HEK293 (cell line): ENCODE results near the gene ECT2.

Experiments used
- CTCF ChIA-PET: fragments of 350-600 bp; formaldehyde crosslinking; extraction: SDS; loops from one replicate; lab custom pipeline; 2021; ENCODE audit warnings: antibody characterized with exemption; lab: Yijun Ruan, JAX
- POLR2A ChIA-PET: fragments of 300-600 bp; formaldehyde crosslinking; extraction: SDS; loops from one replicate; lab custom pipeline; 2020; ENCODE audit warnings: antibody characterized with exemption, inconsistent platforms; lab: Yijun Ruan, JAX
- H3K27ac ChIP-seq: fragments of 200-500 bp; sonication (Bioruptor generic); 2 replicates; pipeline ENCODE4 v1.5.1; 2014; ENCODE audit warnings: low read depth, low read length, control low read depth, inconsistent platforms; ENCODE audit errors: extremely low read depth
- H3K36me3 ChIP-seq, 2 experiments: fragments of 200-500 bp in 1 of 2; sonication (Bioruptor generic) in 1 of 2; 1 replicate in 1 of 2; 2 replicates in 1 of 2; pipeline ENCODE4 v1.5.1; 2014 to 2017; ENCODE audit warnings: inconsistent platforms in 2 of 2, low read length in 2 of 2; ENCODE audit not compliant: control insufficient read depth in 2 of 2, insufficient read depth in 1 of 2
- H3K4me1 ChIP-seq: fragments of 200-500 bp; sonication (Bioruptor generic); 2 replicates; pipeline ENCODE4 v1.5.1; 2014; ENCODE audit warnings: mild to moderate bottlenecking, low read length, inconsistent platforms; ENCODE audit not compliant: control insufficient read depth, insufficient read depth
- H3K4me3 ChIP-seq: 2 replicates; pipeline ENCODE4 v1.5.1; 2011; ENCODE audit warnings: low read depth, mild to moderate bottlenecking, control low read depth, low read length, moderate library complexity
- H3K9me3 ChIP-seq: fragments of 200-500 bp; sonication (Bioruptor generic); 2 replicates; pipeline ENCODE4 v1.5.1; 2014; ENCODE audit warnings: low read depth, low read length, inconsistent platforms; ENCODE audit not compliant: control insufficient read depth, insufficient read depth
- BCL11B ChIP-seq: fragments of 450-650 bp; formaldehyde crosslinking; IDR thresholded peaks from 2 replicates; pipeline ENCODE4 v1.5.1; 2016; ENCODE audit warnings: low read depth, missing biosample characterization, missing genetic modification characterization
- PRDM6 ChIP-seq: fragments of 450-650 bp; formaldehyde crosslinking; IDR thresholded peaks from 2 replicates; pipeline ENCODE4 v1.5.1; 2017; ENCODE audit warnings: missing biosample characterization, missing genetic modification characterization
- TSHZ1 ChIP-seq: fragments of 450-650 bp; formaldehyde crosslinking; IDR thresholded peaks from 2 replicates; pipeline ENCODE4 v1.5.1; 2016; ENCODE audit warnings: missing biosample characterization, missing genetic modification characterization, borderline replicate concordance
- ZBTB20 ChIP-seq: fragments of 450-650 bp; formaldehyde crosslinking; IDR thresholded peaks from 2 replicates; pipeline ENCODE4 v1.5.1; 2016; ENCODE audit warnings: missing biosample characterization, missing genetic modification characterization
- ZFP41 ChIP-seq: fragments of 450-650 bp; formaldehyde crosslinking; IDR thresholded peaks from 2 replicates; pipeline ENCODE4 v1.5.1; 2016; ENCODE audit warnings: missing biosample characterization, missing genetic modification characterization, borderline replicate concordance
- ZNF335 ChIP-seq: fragments of 450-650 bp; formaldehyde crosslinking; conservative IDR thresholded peaks from 2 replicates; pipeline ENCODE4 v1.5.1; 2016; ENCODE audit warnings: missing biosample characterization, missing genetic modification characterization
- ZNF513 ChIP-seq: fragments of 450-650 bp; IDR thresholded peaks from 2 replicates; pipeline ENCODE4 v1.5.1; 2018; ENCODE audit warnings: missing biosample characterization, missing genetic modification characterization
- ZNF558 ChIP-seq: fragments of 450-650 bp; formaldehyde crosslinking; IDR thresholded peaks from 2 replicates; pipeline ENCODE4 v1.5.1; 2016; ENCODE audit warnings: missing biosample characterization, missing genetic modification characterization
- ZNF560 ChIP-seq: fragments of 450-650 bp; formaldehyde crosslinking; IDR thresholded peaks from 2 replicates; pipeline ENCODE4 v1.5.1; 2017; ENCODE audit warnings: missing biosample characterization, missing genetic modification characterization, borderline replicate concordance
- ZNF629 ChIP-seq: fragments of 450-650 bp; formaldehyde crosslinking; IDR thresholded peaks from 2 replicates; pipeline ENCODE4 v1.5.1; 2017; ENCODE audit warnings: missing biosample characterization, missing genetic modification characterization

ECT2 gene

GRCh38 chr3:172707030-172707429 is 43.5 kb upstream of the ECT2 start (continued):
- no peak for TF ChIP-seq TSHZ1 (tag by site-specific recombination)
- TF ChIP-seq, all 188 proteins: peak for 0

- CTCF ChIA-PET = interaction anchor here (1.3 kb wide), 1 partner anchor 35 kb away, joined by 3 read pairs; no protein-coding TSS in a partner anchor
- Histone ChIP-seq H3K9me3 (no peaks in the 10 kb centered on the region), H3K4me1 (no peaks in the 10 kb centered on the region), H3K4me3 (no peak overlapping the region), H3K27ac (no peak overlapping the region), H3K36me3 (no peaks in the 10 kb centered on the region)
- no peak for TF ChIP-seq BCL11B (tag by site-specific recombination)
- peak; percentile 53 for TF ChIP-seq PRDM6 (tag by site-specific recombination)
- TF ChIP-seq ZNF558 (tag by site-specific recombination) = no peak
- POLR2A ChIA-PET = interaction anchor here (0.6 to 1.7 kb wide), 2 partner anchors 42 to 49 kb away, joined by 5 to 7 read pairs; partner anchors contain the start of gene ECT2
These were observed 42.6 kb upstream of the ECT2 start for GRCh38 chr3:172707967-172708366.

- Histone ChIP-seq H3K4me3 (no peak overlapping the region), H3K4me1 (no peaks in the 10 kb centered on the region), H3K36me3 (no peaks in the 10 kb centered on the region), H3K9me3 (no peaks in the 10 kb centered on the region), H3K27ac (no peak overlapping the region)
- POLR2A ChIA-PET = interaction anchor here (1.7 kb wide), 1 partner anchor 41 kb away, joined by 7 read pairs; the partner anchor contains the start of gene ECT2
- CTCF ChIA-PET = interaction anchor here (0.6 to 1.3 kb wide), 3 partner anchors 36 to 163 kb away, joined by 3 read pairs; no protein-coding TSS in a partner anchor
- TF ChIP-seq ZNF513 (tag by site-specific recombination) = no peak
- no peak for TF ChIP-seq ZNF560 (tag by site-specific recombination)
- no peak for TF ChIP-seq ZFP41 (tag by site-specific recombination)
These were observed 41.4 kb upstream of the ECT2 start for GRCh38 chr3:172708921-172709773.

- Histone ChIP-seq H3K4me3 (peak overlapping the region; percentile 99), H3K4me1 (no peaks in the 10 kb centered on the region), H3K36me3 (no peaks in the 10 kb centered on the region), H3K27ac (no peak overlapping the region), H3K9me3 (no peaks in the 10 kb centered on the region)
- POLR2A ChIA-PET = interaction anchor here (1.0 to 1.7 kb wide), 4 partner anchors 10 to 40 kb away, joined by 5 to 7 read pairs (median 6); partner anchors contain the start of gene ECT2
- TF ChIP-seq ZNF629 (tag by site-specific recombination) (no peak), ZNF335 (tag by site-specific recombination) (peak; percentile 58), ZBTB20 (tag by site-specific recombination) (peak; percentile 12; the same call in 1 of the 2 replicates)
- CTCF ChIA-PET = interaction anchor here (0.6 to 1.9 kb wide), 11 partner anchors 8 to 162 kb away, joined by 3 to 8 read pairs (median 3); no protein-coding TSS in a partner anchor
These were observed 40.5 kb upstream of the ECT2 start for GRCh38 chr3:172709774-172710663.
